BLaER1 (cell line): ENCODE measurements around the gene NTS.

Experiments used
- H3K27ac ChIP-seq: shearing (Covaris generic); formaldehyde crosslinking; 2 replicates; pipeline ENCODE4 v1.8.1; 2022
- H3K27me3 ChIP-seq: shearing (Covaris generic); formaldehyde crosslinking; 2 replicates; pipeline ENCODE4 v1.8.1; 2022
- H3K36me3 ChIP-seq: shearing (Covaris generic); formaldehyde crosslinking; 2 replicates; pipeline ENCODE4 v1.8.1; 2022
- H3K4me1 ChIP-seq: shearing (Covaris generic); formaldehyde crosslinking; 2 replicates; pipeline ENCODE4 v1.8.1; 2022
- H3K4me2 ChIP-seq: shearing (Covaris generic); formaldehyde crosslinking; 2 replicates; pipeline ENCODE4 v1.8.1; 2022
- H3K4me3 ChIP-seq: shearing (Covaris generic); formaldehyde crosslinking; 2 replicates; pipeline ENCODE4 v1.8.1; 2022
- H3K9ac ChIP-seq: shearing (Covaris generic); formaldehyde crosslinking; 2 replicates; pipeline ENCODE4 v1.8.1; 2022
- H3K9me3 ChIP-seq: shearing (Covaris generic); formaldehyde crosslinking; 2 replicates; pipeline ENCODE4 v1.8.1; 2022
- H4K20me1 ChIP-seq: shearing (Covaris generic); formaldehyde crosslinking; 2 replicates; pipeline ENCODE4 v1.8.1; 2022
- Cebpa-rat ChIP-seq: shearing (Covaris generic); IDR thresholded peaks from 2 replicates; pipeline ENCODE4 v1.8.1; 2022

The NTS gene

GRCh38 chr12:85843606-85844310 lies 30.3 kb upstream of the NTS start:
- H3K9me3 ChIP-seq: no peaks in the 10 kb centered on the region
- no peaks in the 10 kb centered on the region for H3K36me3 ChIP-seq
- H3K4me2 ChIP-seq: no peak overlapping the region
- H3K9ac ChIP-seq: no peak overlapping the region
- no peak overlapping the region for H3K4me3 ChIP-seq
- H3K27me3 ChIP-seq: no peaks in the 10 kb centered on the region
- no peak for TF ChIP-seq Cebpa-rat
- H3K4me1 ChIP-seq: no peaks in the 10 kb centered on the region
- no peaks in the 10 kb centered on the region for H4K20me1 ChIP-seq
- no peak overlapping the region for H3K27ac ChIP-seq

GRCh38 chr12:85849344-85849743 lies 24.8 kb upstream of the NTS start:
- Histone ChIP-seq H3K9ac (no peak overlapping the region), H3K27me3 (no peaks in the 10 kb centered on the region), H3K4me3 (no peak overlapping the region), H3K9me3 (no peaks in the 10 kb centered on the region), H3K4me1 (no peaks in the 10 kb centered on the region), H3K4me2 (no peak overlapping the region), H3K36me3 (no peaks in the 10 kb centered on the region), H4K20me1 (no peaks in the 10 kb centered on the region), H3K27ac (no peak overlapping the region)
- no peak for TF ChIP-seq Cebpa-rat

GRCh38 chr12:85855305-85855704 lies 18.8 kb upstream of the NTS start:
- H3K27ac ChIP-seq: no peak overlapping the region
- no peak overlapping the region for H3K4me3 ChIP-seq
- no peaks in the 10 kb centered on the region for H4K20me1 ChIP-seq
- H3K36me3 ChIP-seq: no peaks in the 10 kb centered on the region
- H3K4me1 ChIP-seq: no peaks in the 10 kb centered on the region
- no peak for TF ChIP-seq Cebpa-rat
- no peaks in the 10 kb centered on the region for H3K27me3 ChIP-seq
- no peaks in the 10 kb centered on the region; the same call in 1 of the 2 replicates for H3K9me3 ChIP-seq
- H3K4me2 ChIP-seq: no peak overlapping the region
- H3K9ac ChIP-seq: no peak overlapping the region

- TF ChIP-seq Cebpa-rat: no peak
- no peak overlapping the region for H3K4me2 ChIP-seq
- H3K36me3 ChIP-seq: no peaks in the 10 kb centered on the region
- H3K4me3 ChIP-seq: no peak overlapping the region
- peaks cover 13% of the 10 kb centered on the region for H3K4me1 ChIP-seq
- H3K27ac ChIP-seq: no peak overlapping the region
- no peaks in the 10 kb centered on the region for H4K20me1 ChIP-seq
- no peak overlapping the region for H3K9ac ChIP-seq
- H3K27me3 ChIP-seq: no peaks in the 10 kb centered on the region
- H3K9me3 ChIP-seq: no peaks in the 10 kb centered on the region; the same call in 1 of the 2 replicates
Measured at GRCh38 chr12:85856966-85857365, 17.1 kb upstream of the NTS start.

- Histone ChIP-seq H4K20me1 (no peaks in the 10 kb centered on the region), H3K9ac (no peak overlapping the region), H3K4me1 (peaks cover 17% of the 10 kb centered on the region), H3K4me3 (no peak overlapping the region), H3K9me3 (no peaks in the 10 kb centered on the region), H3K36me3 (no peaks in the 10 kb centered on the region), H3K27me3 (no peaks in the 10 kb centered on the region), H3K27ac (no peak overlapping the region), H3K4me2 (no peak overlapping the region)
- no peak for TF ChIP-seq Cebpa-rat
Measured at GRCh38 chr12:85865890-85866289, 8.2 kb upstream of the NTS start.

- Histone ChIP-seq H3K36me3 (no peaks in the 10 kb centered on the region), H3K27me3 (no peaks in the 10 kb centered on the region), H4K20me1 (no peaks in the 10 kb centered on the region), H3K9ac (no peak overlapping the region), H3K4me1 (peaks cover 4% of the 10 kb centered on the region), H3K4me2 (no peak overlapping the region), H3K27ac (no peak overlapping the region), H3K9me3 (no peaks in the 10 kb centered on the region), H3K4me3 (no peak overlapping the region)
- TF ChIP-seq Cebpa-rat: no peak
Measured at GRCh38 chr12:85866986-85867776, 6.9 kb upstream of the NTS start.

GRCh38 chr12:85872497-85873091 lies 1.5 kb upstream of the NTS start:
- Histone ChIP-seq H4K20me1 (no peaks in the 10 kb centered on the region), H3K4me2 (no peak overlapping the region), H3K4me1 (no peaks in the 10 kb centered on the region), H3K9me3 (no peaks in the 10 kb centered on the region), H3K27me3 (no peaks in the 10 kb centered on the region), H3K9ac (no peak overlapping the region), H3K27ac (no peak overlapping the region), H3K36me3 (no peaks in the 10 kb centered on the region), H3K4me3 (no peak overlapping the region)
- TF ChIP-seq Cebpa-rat: no peak

GRCh38 chr12:85877459-85877858 lies 3.4 kb downstream of the NTS start:
- no peak overlapping the region for H3K4me2 ChIP-seq

GRCh38 chr12:85883763-85884162 lies 9.7 kb downstream of the NTS start:
- H3K4me2 ChIP-seq: no peak overlapping the region
- H3K27me3 ChIP-seq: no peaks in the 10 kb centered on the region
- H3K4me3 ChIP-seq: no peak overlapping the region
- no peak overlapping the region for H3K9ac ChIP-seq
- H3K36me3 ChIP-seq: no peaks in the 10 kb centered on the region
- no peaks in the 10 kb centered on the region for H3K9me3 ChIP-seq
- no peak for TF ChIP-seq Cebpa-rat
- H4K20me1 ChIP-seq: no peaks in the 10 kb centered on the region
- no peaks in the 10 kb centered on the region for H3K4me1 ChIP-seq
- H3K27ac ChIP-seq: no peak overlapping the region

More at GRCh38 chr12:85877459-85877858, 3.4 kb downstream of the NTS start:
- no peak overlapping the region for H3K4me3 ChIP-seq
- no peaks in the 10 kb centered on the region for H3K9me3 ChIP-seq
- no peak overlapping the region for H3K27ac ChIP-seq
- H3K27me3 ChIP-seq: no peaks in the 10 kb centered on the region
- no peaks in the 10 kb centered on the region for H3K36me3 ChIP-seq
- H3K4me1 ChIP-seq: no peaks in the 10 kb centered on the region
- no peak overlapping the region for H3K9ac ChIP-seq
- no peaks in the 10 kb centered on the region for H4K20me1 ChIP-seq
- no peak for TF ChIP-seq Cebpa-rat

GRCh38 chr12:85894653-85895052 lies 20.6 kb downstream of the NTS start:
- H3K4me3 ChIP-seq: no peak overlapping the region
- no peak overlapping the region for H3K4me2 ChIP-seq
- H3K4me1 ChIP-seq: no peaks in the 10 kb centered on the region
- no peaks in the 10 kb centered on the region for H3K27me3 ChIP-seq
- H3K9ac ChIP-seq: no peak overlapping the region
- no peak overlapping the region for H3K27ac ChIP-seq
- no peaks in the 10 kb centered on the region for H4K20me1 ChIP-seq
- no peaks in the 10 kb centered on the region for H3K9me3 ChIP-seq
- TF ChIP-seq Cebpa-rat: no peak
- H3K36me3 ChIP-seq: no peaks in the 10 kb centered on the region
